ENCODE data around the gene FSTL5. TPM values are rescaled to one million over a fixed set of nuclear protein-coding genes. Genes with fewer than 3 reads are reported as not detected.

The FSTL5 gene
- polyA plus RNA-seq, 1 donor: 2.6 TPM

GRCh38 chr4:161336016-161336530 lies 827.7 kb downstream of the FSTL5 start:
- no peak for DNase-seq (ENCODE audit: low read depth)

Data from forelimb muscle (tissue), 1 donor.